Neural progenitor cell (in vitro differentiated cells): Measurements from ENCODE around the gene MACROD1. TPM values are rescaled to one million over a fixed set of nuclear protein-coding genes. Genes with fewer than 3 reads are reported as not detected.
A peak's percentile ranks its signal among the peaks of the same experiment; 100 is the strongest.

Experiments
- DNase-seq: peaks from one replicate; pipeline ENCODE4 v3.0.0-alpha.2; 2016; ENCODE audit warnings: low spot score
- H2AFZ ChIP-seq: fragments of 200-600 bp; sonication (generic); replicated peaks from 2 replicates; pipeline ENCODE4 v1.6.1; 2016; ENCODE audit warnings: antibody characterized with exemption
- H3F3A ChIP-seq: fragments of 200-600 bp; sonication (generic); 2 replicates; pipeline ENCODE4 v1.6.1; 2016; ENCODE audit warnings: antibody characterized with exemption, low read depth
- H3K27ac ChIP-seq: fragments of 200-600 bp; sonication (generic); 2 replicates; pipeline ENCODE4 v1.5.1; 2016; ENCODE audit warnings: mild to moderate bottlenecking
- H3K27me3 ChIP-seq: fragments of 200-600 bp; sonication (generic); 2 replicates; pipeline ENCODE4 v1.6.1; 2016; ENCODE audit warnings: mild to moderate bottlenecking, moderate library complexity
- H3K36me3 ChIP-seq: fragments of 200-600 bp; sonication (generic); 2 replicates; pipeline ENCODE4 v1.5.1; 2016
- H3K4me1 ChIP-seq: fragments of 200-600 bp; sonication (generic); 2 replicates; pipeline ENCODE4 v1.6.1; 2016; ENCODE audit warnings: mixed run types
- H3K4me2 ChIP-seq: fragments of 200-600 bp; sonication (generic); 2 replicates; pipeline ENCODE4 v1.6.1; 2016
- H3K4me3 ChIP-seq: fragments of 200-600 bp; sonication (generic); 2 replicates; pipeline ENCODE4 v1.5.1; 2016
- H3K79me2 ChIP-seq: fragments of 200-600 bp; sonication (generic); 2 replicates; pipeline ENCODE4 v1.6.1; 2016; ENCODE audit warnings: low read depth
- H3K9ac ChIP-seq: fragments of 200-600 bp; sonication (generic); 2 replicates; pipeline ENCODE4 v1.6.1; 2016
- H3K9me3 ChIP-seq: fragments of 200-600 bp; sonication (generic); 2 replicates; pipeline ENCODE4 v1.5.1; 2016; ENCODE audit warnings: low read depth
- H4K20me1 ChIP-seq: fragments of 200-600 bp; sonication (generic); 2 replicates; pipeline ENCODE4 v1.6.1; 2016; ENCODE audit warnings: low read depth
- H3K27ac Mint-ChIP-seq: 3 replicates; pipeline ENCODE4 v1.8.0; 2021; ENCODE audit warnings: mixed read lengths
- H3K27me3 Mint-ChIP-seq: 2 replicates; pipeline ENCODE4 v1.8.0; 2022; ENCODE audit warnings: low read depth, mild to moderate bottlenecking, inconsistent platforms, moderate library complexity, mixed read lengths; ENCODE audit not compliant: insufficient read depth
- H3K36me3 Mint-ChIP-seq: 3 replicates; pipeline ENCODE4 v1.8.0; 2021; ENCODE audit warnings: mixed read lengths
- H3K4me1 Mint-ChIP-seq: 3 replicates; pipeline ENCODE4 v1.8.0; 2021; ENCODE audit warnings: mixed read lengths
- H3K4me3 Mint-ChIP-seq: 3 replicates; pipeline ENCODE4 v1.8.0; 2021; ENCODE audit warnings: mild to moderate bottlenecking, moderate library complexity, mixed read lengths
- H3K9me3 Mint-ChIP-seq: 3 replicates; pipeline ENCODE4 v1.8.0; 2020; ENCODE audit warnings: mixed read lengths
- CTCF ChIP-seq: fragments of 200-600 bp; sonication (generic); IDR thresholded peaks from 2 replicates; pipeline ENCODE4 v1.5.1; 2017; ENCODE audit warnings: antibody characterized with exemption, mild to moderate bottlenecking
- EZH2 ChIP-seq: fragments of 200-600 bp; sonication (generic); IDR thresholded peaks from 2 replicates; pipeline ENCODE4 v1.6.1; 2017; ENCODE audit warnings: antibody characterized with exemption, mild to moderate bottlenecking, moderate library complexity
- EZH2phosphoT487 ChIP-seq: fragments of 200-600 bp; sonication (generic); IDR thresholded peaks from 2 replicates; pipeline ENCODE4 v1.6.1; 2017; ENCODE audit warnings: antibody characterized with exemption
- total RNA-seq: library from RNA; depleted of rRNA; stranded (reverse); fragments of >200 nt; gene quantifications from 2 replicates; pipeline ENCODE4 v1.2.3, GENCODE V29; 2015; ENCODE audit warnings: low replicate concordance

MACROD1 gene
- total RNA-seq, 1 donor from 2014 or later: 11.9 TPM

DNA sequence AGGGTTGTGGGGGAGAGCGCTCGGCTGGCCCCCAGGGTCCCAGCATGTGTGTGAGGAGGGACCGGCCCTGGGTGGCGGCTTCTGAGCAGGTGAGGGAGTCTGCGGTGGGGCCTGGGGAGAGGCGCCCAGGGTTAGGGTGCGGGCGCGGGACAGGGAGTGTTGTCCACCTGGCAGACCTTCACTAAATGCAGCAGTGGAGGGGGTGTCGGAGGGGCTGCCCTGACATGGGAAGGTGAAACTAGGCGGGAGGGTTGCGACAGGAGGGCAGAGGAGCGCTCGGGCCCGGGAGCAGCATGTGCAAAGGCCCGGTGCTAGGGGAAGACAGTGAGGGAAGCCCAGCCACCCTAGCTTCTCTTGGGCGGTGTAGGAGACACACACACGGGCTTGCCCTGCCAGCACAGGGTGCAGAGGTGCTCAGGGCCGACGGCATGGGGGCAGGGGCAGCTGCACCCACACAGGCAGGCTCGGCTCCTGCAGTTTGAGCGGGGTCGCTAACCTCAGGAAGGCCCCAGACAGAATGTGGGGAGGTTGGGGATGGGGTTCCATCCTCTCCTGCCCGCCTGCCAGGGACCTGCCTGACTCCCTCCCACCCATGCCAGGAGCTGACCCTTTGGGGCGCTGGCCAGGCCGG lies 157.5 kb downstream of the MACROD1 start:
- DNase-seq: no peak
- no peak overlapping the region for H3K9ac ChIP-seq
- peaks cover 43% of the 10 kb centered on the region for H4K20me1 ChIP-seq
- H3K79me2 ChIP-seq: no peaks in the 10 kb centered on the region
- peaks cover 3% of the 10 kb centered on the region for H3K9me3 Mint-ChIP-seq
- H3K27ac ChIP-seq: no peak overlapping the region
- H3K36me3 ChIP-seq: no peaks in the 10 kb centered on the region
- H3K4me3 ChIP-seq: peak overlapping the region; percentile 42
- peaks cover 33% of the 10 kb centered on the region for H3F3A ChIP-seq
- H3K9me3 ChIP-seq: no peaks in the 10 kb centered on the region
- H2AFZ ChIP-seq: no peak overlapping the region
- H3K4me3 Mint-ChIP-seq: peak overlapping the region; percentile 82
- peaks cover 15% of the 10 kb centered on the region for H3K4me1 ChIP-seq
- H3K27me3 Mint-ChIP-seq: peaks cover 8% of the 10 kb centered on the region
- TF ChIP-seq EZH2 (no peak), CTCF (no peak), EZH2phosphoT487 (no peak)
- peaks cover 59% of the 10 kb centered on the region for H3K27me3 ChIP-seq
- H3K36me3 Mint-ChIP-seq: no peaks in the 10 kb centered on the region
- H3K4me1 Mint-ChIP-seq: peaks cover 27% of the 10 kb centered on the region
- no peak overlapping the region for H3K27ac Mint-ChIP-seq
- peak overlapping the region; percentile 91 for H3K4me2 ChIP-seq

- TF ChIP-seq EZH2phosphoT487 (peak; percentile 42), EZH2 (peak; percentile 34), CTCF (peak; percentile 42)
- Histone ChIP-seq H3K36me3 (no peaks in the 10 kb centered on the region), H3K27ac (no peak overlapping the region), H3F3A (peaks cover 33% of the 10 kb centered on the region), H3K4me3 (peak overlapping the region; percentile 42), H3K9ac (no peak overlapping the region), H3K4me2 (peak overlapping the region; percentile 91), H2AFZ (no peak overlapping the region), H3K9me3 (no peaks in the 10 kb centered on the region), H4K20me1 (peaks cover 41% of the 10 kb centered on the region), H3K4me1 (peaks cover 15% of the 10 kb centered on the region), H3K27me3 (peaks cover 59% of the 10 kb centered on the region), H3K79me2 (no peaks in the 10 kb centered on the region)
- DNase-seq: peak; percentile 87
- H3K4me3 Mint-ChIP-seq: peak overlapping the region; percentile 82
- H3K9me3 Mint-ChIP-seq: peaks cover 3% of the 10 kb centered on the region
- H3K36me3 Mint-ChIP-seq: no peaks in the 10 kb centered on the region
- peak overlapping the region; percentile 29 for H3K27ac Mint-ChIP-seq
- peaks cover 8% of the 10 kb centered on the region for H3K27me3 Mint-ChIP-seq
- peaks cover 27% of the 10 kb centered on the region for H3K4me1 Mint-ChIP-seq
These were observed 158.2 kb downstream of the MACROD1 start for GRCh38 chr11:64007629-64008282.

DNA sequence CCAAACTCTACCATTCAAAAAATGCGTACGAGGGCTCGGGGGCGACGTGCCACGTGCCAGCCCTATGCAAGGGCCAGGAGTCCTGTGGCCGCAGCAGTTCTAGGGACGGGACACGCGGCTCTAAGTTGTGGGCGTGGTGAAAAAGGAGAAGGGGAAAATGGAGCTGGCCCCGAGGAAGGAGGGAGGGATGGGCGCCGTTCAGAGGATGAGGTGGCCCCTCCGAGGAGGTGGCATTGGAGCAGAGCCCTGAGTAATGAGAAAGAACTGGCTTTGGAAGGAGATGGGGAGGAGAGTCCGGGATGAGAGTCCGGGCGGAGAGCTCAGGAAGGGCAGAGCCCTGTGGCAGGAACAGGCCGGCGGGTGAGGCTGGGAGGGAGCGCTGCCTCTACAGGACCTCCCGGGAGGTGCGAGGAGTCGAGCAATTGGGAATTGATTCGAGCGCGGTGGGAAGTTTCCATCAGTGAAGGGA lies 158.7 kb downstream of the MACROD1 start:
- peak overlapping the region; percentile 82 for H3K4me3 Mint-ChIP-seq
- Histone ChIP-seq H3K4me1 (peaks cover 15% of the 10 kb centered on the region), H3K9ac (no peak overlapping the region), H3F3A (peaks cover 33% of the 10 kb centered on the region), H2AFZ (no peak overlapping the region), H3K27ac (no peak overlapping the region), H3K79me2 (no peaks in the 10 kb centered on the region), H3K36me3 (no peaks in the 10 kb centered on the region), H3K27me3 (peaks cover 59% of the 10 kb centered on the region), H3K4me3 (peak overlapping the region; percentile 42), H4K20me1 (peaks cover 41% of the 10 kb centered on the region), H3K9me3 (no peaks in the 10 kb centered on the region), H3K4me2 (peak overlapping the region; percentile 91)
- peaks cover 3% of the 10 kb centered on the region for H3K9me3 Mint-ChIP-seq
- H3K4me1 Mint-ChIP-seq: peaks cover 27% of the 10 kb centered on the region
- H3K36me3 Mint-ChIP-seq: no peaks in the 10 kb centered on the region
- H3K27me3 Mint-ChIP-seq: peaks cover 8% of the 10 kb centered on the region
- peak; percentile 70 for DNase-seq
- no peak for TF ChIP-seq EZH2phosphoT487
- no peak for TF ChIP-seq CTCF
- no peak for TF ChIP-seq EZH2
- no peak overlapping the region for H3K27ac Mint-ChIP-seq
